C4-2B (cell line): ENCODE data around the gene DIP2B.

Source experiments
- ZFX ChIP-seq: fragments of 450-650 bp; IDR thresholded peaks from 2 replicates; pipeline ENCODE4 v1.6.1; 2017
- TF ChIP-seq, protein P1 (sequence below): fragments of 450-650 bp; conservative IDR thresholded peaks from 2 replicates; pipeline ENCODE4 v1.5.1; 2017; ENCODE audit warnings: mild to moderate bottlenecking

DNA sequence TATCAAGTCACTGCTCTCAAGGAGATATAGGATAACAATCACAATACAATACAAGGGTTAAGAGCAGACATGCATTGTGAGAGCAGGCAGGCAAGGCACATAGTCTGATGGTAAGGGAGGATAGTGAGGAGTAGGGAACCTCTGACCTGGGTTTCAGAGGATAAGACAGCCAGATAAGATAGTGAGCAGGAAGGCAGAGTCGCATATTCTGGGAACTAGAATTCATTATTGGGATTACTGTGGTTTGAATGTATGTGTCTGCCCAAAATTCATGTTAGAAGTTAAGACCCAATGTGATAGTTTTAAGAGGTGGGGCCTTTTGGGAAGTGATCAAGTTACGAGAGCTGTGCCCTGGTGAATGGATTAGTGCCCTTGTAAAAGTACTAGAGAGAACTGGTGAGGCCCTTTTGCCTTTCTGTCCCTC lies 244.7 kb downstream of the DIP2B start:
- TF ChIP-seq, protein P1, sequence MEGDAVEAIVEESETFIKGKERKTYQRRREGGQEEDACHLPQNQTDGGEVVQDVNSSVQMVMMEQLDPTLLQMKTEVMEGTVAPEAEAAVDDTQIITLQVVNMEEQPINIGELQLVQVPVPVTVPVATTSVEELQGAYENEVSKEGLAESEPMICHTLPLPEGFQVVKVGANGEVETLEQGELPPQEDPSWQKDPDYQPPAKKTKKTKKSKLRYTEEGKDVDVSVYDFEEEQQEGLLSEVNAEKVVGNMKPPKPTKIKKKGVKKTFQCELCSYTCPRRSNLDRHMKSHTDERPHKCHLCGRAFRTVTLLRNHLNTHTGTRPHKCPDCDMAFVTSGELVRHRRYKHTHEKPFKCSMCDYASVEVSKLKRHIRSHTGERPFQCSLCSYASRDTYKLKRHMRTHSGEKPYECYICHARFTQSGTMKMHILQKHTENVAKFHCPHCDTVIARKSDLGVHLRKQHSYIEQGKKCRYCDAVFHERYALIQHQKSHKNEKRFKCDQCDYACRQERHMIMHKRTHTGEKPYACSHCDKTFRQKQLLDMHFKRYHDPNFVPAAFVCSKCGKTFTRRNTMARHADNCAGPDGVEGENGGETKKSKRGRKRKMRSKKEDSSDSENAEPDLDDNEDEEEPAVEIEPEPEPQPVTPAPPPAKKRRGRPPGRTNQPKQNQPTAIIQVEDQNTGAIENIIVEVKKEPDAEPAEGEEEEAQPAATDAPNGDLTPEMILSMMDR = no peak
- no peak for TF ChIP-seq ZFX
